Left ventricle myocardium inferior (tissue), 1 donor: Measurements from ENCODE around the gene LMNB1. TPM values are rescaled to one million over a fixed set of nuclear protein-coding genes. Genes with fewer than 3 reads are reported as not detected.

ENCODE experiments used
- DNase-seq: peaks from one replicate; pipeline ENCODE4 v3.0.0-alpha.2; 2020
- H3K27ac ChIP-seq: fragments of 200-600 bp; replicated peaks from 2 replicates; pipeline ENCODE4 v1.8.0; 2021
- H3K27me3 ChIP-seq: fragments of 200-600 bp; 2 replicates; pipeline ENCODE4 v1.8.0; 2021; ENCODE audit warnings: low read depth
- H3K36me3 ChIP-seq: fragments of 200-600 bp; 2 replicates; pipeline ENCODE4 v1.8.0; 2021
- H3K4me1 ChIP-seq: fragments of 200-600 bp; 2 replicates; pipeline ENCODE4 v1.8.0; 2021
- H3K4me3 ChIP-seq: fragments of 200-600 bp; 2 replicates; pipeline ENCODE4 v1.8.0; 2021; ENCODE audit warnings: mild to moderate bottlenecking, moderate library complexity
- H3K9me3 ChIP-seq: fragments of 200-600 bp; replicated peaks from 2 replicates; pipeline ENCODE4 v1.8.0; 2021
- CTCF ChIP-seq: fragments of 200-600 bp; IDR thresholded peaks from 2 replicates; pipeline ENCODE4 v1.8.0; 2021; ENCODE audit warnings: antibody characterized with exemption, mild to moderate bottlenecking, borderline replicate concordance
- intact Hi-C: fragments of 100-400 bp; cut with micrococcal nuclease; formaldehyde crosslinking; loops from one replicate; pipeline ENCODE4 v1.11.0; 2022
- total RNA-seq: library from RNA; stranded (reverse); fragmentation: NEBNext Ultra II Directional; extraction: Animal tissue kit (Norgen Biotek cat#: 25700); gene quantifications from one replicate; pipeline ENCODE4 v1.2.1, GENCODE V29; 2021
- donor health status: DM: no; HTN: yes; CAD: no; lungs with severe emphysema.

Gene LMNB1
- total RNA-seq, 1 donor from 2014 or later: 1.8 TPM

DNA sequence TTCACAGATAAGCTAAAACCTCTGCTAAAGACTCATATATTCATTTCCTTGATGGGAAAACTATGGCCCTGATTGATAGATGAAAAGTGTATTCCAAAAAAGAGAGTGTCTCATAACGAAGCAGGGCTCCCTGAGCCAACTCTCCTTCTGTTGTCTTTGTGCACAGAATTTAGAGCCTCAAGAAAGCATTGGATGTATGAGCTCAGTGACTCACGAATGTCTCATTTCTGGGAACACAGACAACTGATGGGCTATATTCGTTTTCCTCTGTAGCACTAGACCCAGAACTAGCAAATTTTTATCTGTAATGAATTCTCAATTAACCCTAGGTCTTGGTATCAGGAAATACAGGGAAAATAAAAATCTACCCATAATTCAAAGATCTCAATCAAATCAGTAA lies 88.4 kb downstream of the LMNB1 start:
- no peaks in the 10 kb centered on the region for H3K9me3 ChIP-seq
- H3K4me1 ChIP-seq: peaks cover 20% of the 10 kb centered on the region
- H3K36me3 ChIP-seq: peaks cover 1% of the 10 kb centered on the region
- intact Hi-C loops: no loop called here
- no peak for DNase-seq
- H3K4me3 ChIP-seq: no peak overlapping the region
- H3K27ac ChIP-seq: no peak overlapping the region
- no peaks in the 10 kb centered on the region for H3K27me3 ChIP-seq
- TF ChIP-seq CTCF: no peak

GRCh38 chr5:126866851-126867636 lies 90.1 kb downstream of the LMNB1 start:
- Histone ChIP-seq H3K27me3 (no peaks in the 10 kb centered on the region), H3K27ac (no peak overlapping the region), H3K36me3 (peaks cover 5% of the 10 kb centered on the region), H3K4me1 (peaks cover 20% of the 10 kb centered on the region), H3K9me3 (no peaks in the 10 kb centered on the region), H3K4me3 (no peak overlapping the region)
- intact Hi-C loops: no loop called here
- DNase-seq: no peak
- TF ChIP-seq CTCF: no peak

- Histone ChIP-seq H3K9me3 (no peaks in the 10 kb centered on the region), H3K4me3 (peak overlapping the region; percentile 43), H3K27ac (no peak overlapping the region), H3K4me1 (peaks cover 20% of the 10 kb centered on the region), H3K27me3 (no peaks in the 10 kb centered on the region), H3K36me3 (peaks cover 13% of the 10 kb centered on the region)
- no peak for DNase-seq
- TF ChIP-seq CTCF: no peak
- intact Hi-C loops: no loop called here
These were observed 91.5 kb downstream of the LMNB1 start for GRCh38 chr5:126868338-126869004.

- DNase-seq: no peak
These were observed 92.1 kb downstream of the LMNB1 start for GRCh38 chr5:126869005-126869451.

DNA sequence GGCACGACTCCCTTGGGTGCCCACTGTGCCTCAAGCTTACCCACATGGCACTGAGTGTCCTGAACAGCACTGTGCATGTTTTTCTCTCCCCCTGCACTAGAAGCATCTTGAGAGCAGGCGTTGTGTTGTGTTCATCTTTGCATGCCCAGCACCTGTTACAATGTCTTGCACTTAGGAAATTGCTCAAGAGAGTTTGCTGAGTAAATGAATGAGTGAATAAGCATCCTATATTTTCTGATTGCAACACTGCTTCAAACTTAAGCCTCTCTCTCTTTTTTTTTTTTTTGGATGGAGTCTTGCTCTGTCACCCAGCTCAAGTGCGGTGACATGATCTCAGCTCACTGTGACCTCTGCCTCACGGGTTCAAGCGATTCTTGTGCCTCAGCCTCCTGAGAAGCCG lies 94.5 kb downstream of the LMNB1 start:
- DNase-seq: no peak
- no peaks in the 10 kb centered on the region for H3K27me3 ChIP-seq
- intact Hi-C loops: no loop called here
- no peaks in the 10 kb centered on the region for H3K9me3 ChIP-seq
- H3K4me3 ChIP-seq: no peak overlapping the region
- H3K4me1 ChIP-seq: peaks cover 31% of the 10 kb centered on the region
- H3K36me3 ChIP-seq: peaks cover 13% of the 10 kb centered on the region
- no peak for TF ChIP-seq CTCF
- H3K27ac ChIP-seq: no peak overlapping the region

More at GRCh38 chr5:126869005-126869451, 92.1 kb downstream of the LMNB1 start:
- peaks cover 20% of the 10 kb centered on the region for H3K4me1 ChIP-seq
- H3K27me3 ChIP-seq: no peaks in the 10 kb centered on the region
- H3K27ac ChIP-seq: no peak overlapping the region
- H3K36me3 ChIP-seq: peaks cover 13% of the 10 kb centered on the region
- intact Hi-C loops: no loop called here
- no peaks in the 10 kb centered on the region for H3K9me3 ChIP-seq
- no peak for TF ChIP-seq CTCF
- peak overlapping the region; percentile 43 for H3K4me3 ChIP-seq
